HepG2 (cell line): ENCODE data around the gene PRMT7. TPM values are rescaled to one million over a fixed set of nuclear protein-coding genes. Genes with fewer than 3 reads are reported as not detected.
A peak's percentile ranks its signal among the peaks of the same experiment; 100 is the strongest.

Source experiments
- ATAC-seq: fragments of 200-7000 bp; cut with Tn5 transposase; 3 replicates; pipeline ENCODE4 v1.9.1; 2020; ENCODE audit warnings: mild to moderate bottlenecking, moderate library complexity
- BruUV-seq: library from RNA; stranded (reverse); fragments of 400-500 nt; replicated peaks from 2 replicates; lab custom pipeline; 2021; lab: Mats Ljungman, UMichigan
- CTCF ChIA-PET: fragments of 300-600 bp; formaldehyde crosslinking; extraction: SDS; loops from one replicate; lab custom pipeline; 2021; ENCODE audit warnings: low total read pairs, inconsistent platforms, low intra/inter-chr PET ratio; lab: Yijun Ruan, JAX
- POLR2A ChIA-PET: fragments of 350-600 bp; sonication (Branson Sonifier 250); formaldehyde crosslinking; loops from one replicate; lab custom pipeline; 2020; ENCODE audit warnings: antibody characterized with exemption, inconsistent platforms; lab: Yijun Ruan, JAX
- DNase-seq: peaks from one replicate; pipeline ENCODE4 v3.0.0-alpha.2; 2015; ENCODE audit warnings: low spot score
- FAIRE-seq: peaks from 3 replicates; lab custom pipeline; 2011; peaks lifted over from hg19 to GRCh38; lab: Jason Lieb, UNC
- H2AFZ ChIP-seq: one replicate; pipeline ENCODE4 v1.6.1; 2011; ENCODE audit warnings: low read length, inconsistent platforms
- H3K27ac ChIP-seq: fragments of 300-600 bp; 3 replicates; pipeline ENCODE4 v1.8.0; 2011; ENCODE audit warnings: mixed run types, mild to moderate bottlenecking, mixed read lengths, low read length, inconsistent platforms; ENCODE audit not compliant: insufficient read depth; ENCODE audit errors: extremely low read length
- H3K27me3 ChIP-seq, 2 experiments: fragments of 200-600 bp in 1 of 2; 2 replicates in 1 of 2; 3 replicates in 1 of 2; pipeline versions ENCODE4 v1.6.0 to v1.8.0; 2011; ENCODE audit warnings: low read length in 2 of 2, mild to moderate bottlenecking in 2 of 2, moderate library complexity in 2 of 2, inconsistent platforms in 1 of 2; ENCODE audit not compliant: insufficient read depth in 2 of 2, control insufficient read depth in 1 of 2
- H3K36me3 ChIP-seq, 2 experiments: fragments of 200-600 bp in 1 of 2; replicated peaks in 1 of 2; 2 replicates in 1 of 2; 3 replicates in 1 of 2; pipeline versions ENCODE4 v1.5.1 to v1.8.0; 2011; ENCODE audit warnings: low read length in 2 of 2, inconsistent platforms in 1 of 2; ENCODE audit not compliant: insufficient read depth in 2 of 2, control insufficient read depth in 1 of 2
- H3K4me1 ChIP-seq: 2 replicates; pipeline ENCODE4 v1.5.1; 2012; ENCODE audit warnings: low read length, inconsistent platforms; ENCODE audit not compliant: insufficient read depth
- H3K4me2 ChIP-seq: 2 replicates; pipeline ENCODE4 v1.6.0; 2011; ENCODE audit warnings: low read depth, low read length, inconsistent platforms
- H3K4me3 ChIP-seq, 3 experiments: fragments of 200-600 bp in 1 of 3; sonication (generic), shearing (Covaris generic) in 1 of 3; replicated peaks in 1 of 3; 2 replicates each; pipeline ENCODE4 v1.5.1; 2011 to 2016; ENCODE audit warnings: low read length in 3 of 3, inconsistent platforms in 2 of 3, low read depth in 2 of 3, mild to moderate bottlenecking in 2 of 3, control low read depth in 1 of 3, mixed read lengths in 1 of 3; ENCODE audit not compliant: insufficient read depth in 1 of 3
- H3K79me2 ChIP-seq: one replicate; pipeline ENCODE4 v1.6.1; 2011; ENCODE audit warnings: low read length, inconsistent platforms; ENCODE audit not compliant: insufficient read depth
- H3K9ac ChIP-seq: 2 replicates; pipeline ENCODE4 v1.6.0; 2011; ENCODE audit warnings: mild to moderate bottlenecking, low read depth, low read length, inconsistent platforms; ENCODE audit not compliant: insufficient read depth
- H3K9me3 ChIP-seq: 2 replicates; pipeline ENCODE4 v1.5.1; 2012; ENCODE audit warnings: mild to moderate bottlenecking, low read length
- H4K20me1 ChIP-seq: 2 replicates; pipeline ENCODE4 v1.6.0; 2011; ENCODE audit warnings: inconsistent platforms, mild to moderate bottlenecking, low read length, moderate library complexity; ENCODE audit not compliant: insufficient read depth
- ARNTL ChIP-seq: sonication (generic); formaldehyde crosslinking; IDR thresholded peaks from 2 replicates; pipeline ENCODE4 v1.4.0; 2020; ENCODE audit warnings: mild to moderate bottlenecking, missing genetic modification reagents
- CREB1 ChIP-seq, 2 experiments: fragments of 450-650 bp in 1 of 2; IDR thresholded peaks; 2 replicates each; pipeline ENCODE4 v1.6.1; 2016 to 2017; ENCODE audit warnings: control low read depth in 1 of 2, mild to moderate bottlenecking in 1 of 2, missing compliant biosample characterization in 1 of 2, missing genetic modification characterization in 1 of 2
- KLF13 ChIP-seq: sonication (generic); formaldehyde crosslinking; IDR thresholded peaks from 2 replicates; pipeline ENCODE4 v1.4.0; 2020; ENCODE audit warnings: mild to moderate bottlenecking, missing genetic modification reagents
- POLR2AphosphoS2 ChIP-seq: IDR thresholded peaks from 2 replicates; pipeline ENCODE4 v1.6.1; 2011; ENCODE audit warnings: low read depth, low read length, improper control_type of control experiment
- POLR2AphosphoS5 ChIP-seq: IDR thresholded peaks from 2 replicates; pipeline ENCODE4 v1.6.1; 2012; ENCODE audit warnings: low read depth, low read length
- WGBS: methylation state at CpG from one replicate; pipeline ENCODE4 v1.1.6; 2017; ENCODE audit warnings: low lambda C conversion rate; 5-methylcytosine and 5-hydroxymethylcytosine counted together
- in situ Hi-C: cut with HindIII; loops from 2 replicates; pipeline ENCODE4 v1.10.0; 2017; ENCODE audit warnings: low pct_unique_long_range_greater_than_20kb; ENCODE audit not compliant: extremely low pct_ligation_motif_present
- intact Hi-C: fragments of 100-400 bp; cut with micrococcal nuclease; formaldehyde crosslinking; loops from one replicate; pipeline ENCODE4 v1.10.0; 2022; ENCODE audit not compliant: unreplicated experiment
- polyA plus RNA-seq, 8 experiments: library from polyadenylated mRNA; depleted of rRNA in 3 of 8; stranded (reverse) in 7 of 8; unstranded in 1 of 8; fragments of >200 nt; fragmentation: Illumina TruSeq in 4 of 8; extraction: Trizol in 4 of 8; gene quantifications; 2 replicates each; pipeline versions ENCODE4 v1.2.1 to v1.2.3, GENCODE V29; 2011 to 2016; ENCODE audit warnings: low read depth in 4 of 8, missing spikeins in 1 of 8, mixed read lengths in 1 of 8; ENCODE audit not compliant: insufficient read depth in 1 of 8
- total RNA-seq, 5 experiments: library from RNA; depleted of rRNA; stranded (reverse); fragments of >200 nt; fragmentation: Illumina TruSeq; extraction: Trizol; gene quantifications; 2 replicates each; pipeline ENCODE4 v1.2.3, GENCODE V29; 2016; ENCODE audit warnings: low read depth in 1 of 5

Gene PRMT7
- total and polyA plus RNA-seq, 2 of the 13 experiments (the other 11 are each of a cell fraction or from before 2014, with no cell fraction given), result 47.5 to 55.0 TPM

GRCh38 chr16:68299571-68300453 is 11.0 kb upstream of the PRMT7 start:
- Histone ChIP-seq H3K79me2 (no peaks in the 10 kb centered on the region), H3K4me3 (no peak overlapping the region), H3K4me1 (peaks cover 37% of the 10 kb centered on the region), H3K36me3 (peaks cover 47 to 94% of the 10 kb centered on the region in 2 experiments), H3K27ac (peak overlapping the region; percentile 28), H2AFZ (no peak overlapping the region), H3K9me3 (no peaks in the 10 kb centered on the region), H3K9ac (no peak overlapping the region), H3K4me2 (no peak overlapping the region), H3K27me3 (no peaks in the 10 kb centered on the region), H4K20me1 (0 out of 2 replicates have a peak, but pooled peaks cover 2% of the 10 kb centered on the region)
- BruUV-seq, result TSS peak; percentile 28
- intact Hi-C loops (loop anchor here (2.0 kb wide), 1 partner anchor 35 kb away; the partner anchor contains the start of gene SLC7A6), in situ Hi-C loops (no loop called here)
- ChIA-PET CTCF (interaction anchor here (1.3 kb wide), 1 partner anchor 38 kb away, joined by 3 read pairs; no protein-coding TSS in a partner anchor), POLR2A (interaction anchor here (0.9 to 5.9 kb wide), 13 partner anchors 9 to 62 kb away, joined by 3 to 60 read pairs (median 6); partner anchors contain the start of genes PRMT7, SLC7A6 and SLC7A6OS)
- ATAC-seq (no peak; the same call in 2 of the 3 replicates), FAIRE-seq (no peak), DNase-seq (no peak)
- WGBS, result 94% methylated on average over 11 of the region's 11 CpGs
- TF ChIP-seq POLR2AphosphoS2 (peak; percentile 34; the same call in 1 of the 2 replicates), POLR2AphosphoS5 (peak; percentile 32), CREB1 (IDR thresholded peaks at IDR 0.05) (no peak), CREB1 (CRISPR knock-in tag; IDR thresholded peaks at IDR 0.05) (no peak), ARNTL (CRISPR knock-in tag) (no peak), KLF13 (CRISPR knock-in tag) (no peak)
